Subcutaneous abdominal adipose tissue (tissue), 5 donors: ENCODE data around the gene GABARAP.
A peak's percentile ranks its signal among the peaks of the same experiment; 100 is the strongest.

Experiments used
- H3K27ac ChIP-seq: one replicate; pipeline ENCODE4 v1.7.0; 2013; ENCODE audit warnings: low read depth, mild to moderate bottlenecking, inconsistent platforms, low read length, moderate library complexity
- H3K27me3 ChIP-seq, 5 donors: one replicate each; pipeline ENCODE4 v1.7.0; 2013; ENCODE audit warnings: low read length in 5 of 5, inconsistent platforms in 1 of 5; ENCODE audit not compliant: control insufficient read depth in 5 of 5, insufficient read depth in 4 of 5
- H3K36me3 ChIP-seq, 5 donors: one replicate each; pipeline ENCODE4 v1.7.0; 2013; ENCODE audit warnings: low read length in 5 of 5; ENCODE audit not compliant: control insufficient read depth in 5 of 5, insufficient read depth in 5 of 5
- H3K4me1 ChIP-seq, 5 donors: one replicate each; pipeline ENCODE4 v1.7.0; 2013; ENCODE audit warnings: low read length in 5 of 5, mild to moderate bottlenecking in 3 of 5, moderate library complexity in 1 of 5; ENCODE audit not compliant: control insufficient read depth in 5 of 5, insufficient read depth in 5 of 5
- H3K4me3 ChIP-seq, 5 donors: one replicate each; pipeline ENCODE4 v1.7.0; 2013; ENCODE audit warnings: low read length in 5 of 5, low read depth in 1 of 5
- H3K9ac ChIP-seq, 5 donors: one replicate each; pipeline ENCODE4 v1.7.0; 2013; ENCODE audit warnings: low read length in 5 of 5, mild to moderate bottlenecking in 4 of 5, moderate library complexity in 3 of 5
- H3K9me3 ChIP-seq, 5 donors: one replicate each; pipeline ENCODE4 v1.7.0; 2013; ENCODE audit warnings: low read length in 5 of 5; ENCODE audit not compliant: control insufficient read depth in 5 of 5
- donor health status: healthy.
- donor health status: healthy.
- donor health status: healthy.
- donor health status: healthy.
- donor health status: healthy.

The GABARAP gene

DNA sequence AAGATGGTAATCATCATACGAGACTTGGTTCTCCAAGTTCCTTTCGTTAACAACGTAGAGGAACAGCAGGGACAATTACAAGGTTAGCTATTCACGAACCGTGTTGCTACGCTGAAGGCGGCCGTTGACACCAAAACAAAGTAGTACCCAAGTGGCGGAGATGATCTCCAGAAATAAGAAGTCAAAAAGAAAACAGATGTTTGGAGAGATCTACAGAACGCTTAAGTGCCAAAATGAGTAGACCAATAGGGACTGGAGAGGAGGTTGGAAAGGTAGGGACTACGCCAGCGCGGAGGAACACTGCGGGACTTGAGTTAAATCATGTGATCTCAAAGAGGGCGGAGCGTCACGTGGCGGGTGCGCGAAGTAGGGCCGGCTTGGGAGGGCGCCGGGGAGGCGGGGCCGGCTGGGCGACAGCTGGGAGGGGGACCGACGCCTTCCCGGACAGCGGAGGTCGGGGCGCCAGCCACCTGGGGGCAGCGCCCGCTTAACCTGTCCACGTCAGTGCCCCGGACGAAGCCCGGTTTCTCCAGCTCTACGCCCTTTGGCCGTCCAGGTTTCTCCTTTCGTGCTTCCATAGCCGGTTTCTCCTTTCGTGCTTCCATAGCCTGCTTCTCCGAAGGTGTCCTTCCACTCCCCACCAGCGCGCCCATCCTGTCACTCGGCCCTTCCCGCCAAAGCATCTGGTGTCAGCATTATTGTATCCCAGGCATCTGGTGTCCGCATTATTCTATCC lies 636 bp upstream of the GABARAP start:
- H3K27me3 ChIP-seq, result no peaks in the 10 kb centered on the region
- H3K36me3 ChIP-seq, result peaks cover 3 to 42% (median 34%) of the 10 kb centered on the region in 5 donors
- no peaks in the 10 kb centered on the region for H3K9me3 ChIP-seq

GRCh38 chr17:7241090-7241733 lies 1.0 kb downstream of the GABARAP start:
- H3K27me3 ChIP-seq, result no peaks in the 10 kb centered on the region
- peak overlapping the region; percentile 99 for H3K27ac ChIP-seq
- no peaks in the 10 kb centered on the region for H3K9me3 ChIP-seq
- H3K9ac ChIP-seq, result peak overlapping the region; percentile 94 to 98 (median 96)
- peak overlapping the region; percentile 94 to 98 (median 96) for H3K4me3 ChIP-seq
- H3K4me1 ChIP-seq, result peaks cover 14 to 49% (median 39%) of the 10 kb centered on the region in 5 donors
- peaks cover 0 to 39% (median 32%) of the 10 kb centered on the region in 5 donors for H3K36me3 ChIP-seq

More for the DNA sequence above, 636 bp upstream of the GABARAP start:
- Histone ChIP-seq H3K27ac (peak overlapping the region; percentile 99), H3K9ac (peak overlapping the region; percentile 91 to 97 (median 95)), H3K4me1 (peaks cover 11 to 38% (median 31%) of the 10 kb centered on the region in 5 donors), H3K4me3 (peak overlapping the region; percentile 61 to 98 (median 96))

- peaks cover 0 to 40% (median 34%) of the 10 kb centered on the region in 5 donors for H3K36me3 ChIP-seq
- peak overlapping the region; percentile 99 for H3K27ac ChIP-seq
- H3K4me3 ChIP-seq, result peak overlapping the region; percentile 94 to 98 (median 96)
- H3K9me3 ChIP-seq, result no peaks in the 10 kb centered on the region
- peak overlapping the region in 3 of 5 donors; percentile 50 to 96 (median 95) for H3K9ac ChIP-seq
- no peaks in the 10 kb centered on the region for H3K27me3 ChIP-seq
- peaks cover 14 to 51% (median 40%) of the 10 kb centered on the region in 5 donors for H3K4me1 ChIP-seq
Observed at GRCh38 chr17:7240375-7240774, 1.9 kb downstream of the GABARAP start.

DNA sequence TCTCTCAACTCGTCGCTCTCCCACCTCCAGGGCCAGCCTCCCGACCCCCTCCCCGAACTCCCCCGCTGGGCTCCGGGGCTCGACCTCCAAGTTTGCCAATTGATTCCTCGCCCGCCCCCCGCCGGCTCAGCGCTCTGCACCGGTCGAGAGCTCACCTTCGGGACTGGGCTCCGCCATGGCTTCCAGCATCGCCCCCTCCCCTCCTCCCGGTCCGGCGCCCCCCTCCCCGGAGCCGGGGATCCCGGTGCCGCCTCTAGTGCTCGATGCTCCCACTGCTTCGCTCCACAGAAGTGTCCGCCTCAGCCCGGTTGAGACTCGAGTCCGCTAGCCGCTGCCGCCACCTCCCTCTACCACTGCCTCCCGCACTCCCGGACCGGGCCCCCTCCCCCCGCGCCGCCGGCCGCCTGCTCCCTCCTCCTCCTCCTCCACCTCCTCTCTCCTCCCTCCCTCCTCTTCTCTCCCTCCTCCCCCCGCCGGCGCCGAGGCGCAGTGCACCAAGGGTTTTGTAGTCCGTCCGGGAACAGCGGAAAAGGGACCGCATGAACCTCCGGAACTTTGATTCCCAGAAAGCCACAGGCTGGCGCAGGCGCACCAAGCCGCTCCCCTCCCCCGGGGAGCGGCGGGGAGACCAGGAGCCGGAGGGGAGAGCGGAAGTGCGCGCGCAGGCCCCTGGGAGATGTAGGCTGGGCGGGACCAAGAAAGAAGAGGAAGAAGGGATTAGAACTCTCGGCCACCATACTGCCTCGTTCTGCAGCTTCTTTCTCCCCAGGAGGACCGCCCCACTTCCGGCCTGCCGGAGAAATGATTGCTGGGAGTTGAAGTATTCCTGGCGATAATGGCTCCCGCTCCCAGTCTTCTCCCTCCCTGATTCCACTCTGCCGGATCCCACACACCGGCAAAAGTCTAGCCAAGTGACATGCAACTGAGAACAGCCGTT lies 2.9 kb downstream of the GABARAP start, which contains the start of gene PHF23:
Gene PHF23 (minus strand): TSS at position 367 of the 937 bp plus-strand sequence. CDS start 178 bp downstream, at position 189.
- Histone ChIP-seq H3K36me3 (peaks cover 0 to 38% (median 31%) of the 10 kb centered on the region in 5 donors), H3K9ac (peak within 1 kb of the TSS; percentile 87 to 97 (median 92)), H3K27ac (peak within 1 kb of the TSS; percentile 99), H3K4me3 (peak within 1 kb of the TSS; percentile 88 to 96 (median 93)), H3K4me1 (peaks cover 14 to 61% (median 50%) of the 10 kb centered on the region in 5 donors), H3K27me3 (no peaks in the 10 kb centered on the region), H3K9me3 (no peaks in the 10 kb centered on the region)

GRCh38 chr17:7238420-7239090 lies 3.7 kb downstream of the GABARAP start:
- Histone ChIP-seq H3K27me3 (no peaks in the 10 kb centered on the region), H3K36me3 (peaks cover 0 to 30% (median 25%) of the 10 kb centered on the region in 5 donors), H3K4me1 (peaks cover 14 to 66% (median 54%) of the 10 kb centered on the region in 5 donors), H3K4me3 (peak overlapping the region; percentile 88 to 93 (median 89)), H3K9ac (peak overlapping the region; percentile 87 to 97 (median 92)), H3K27ac (peak overlapping the region; percentile 99), H3K9me3 (no peaks in the 10 kb centered on the region)

DNA sequence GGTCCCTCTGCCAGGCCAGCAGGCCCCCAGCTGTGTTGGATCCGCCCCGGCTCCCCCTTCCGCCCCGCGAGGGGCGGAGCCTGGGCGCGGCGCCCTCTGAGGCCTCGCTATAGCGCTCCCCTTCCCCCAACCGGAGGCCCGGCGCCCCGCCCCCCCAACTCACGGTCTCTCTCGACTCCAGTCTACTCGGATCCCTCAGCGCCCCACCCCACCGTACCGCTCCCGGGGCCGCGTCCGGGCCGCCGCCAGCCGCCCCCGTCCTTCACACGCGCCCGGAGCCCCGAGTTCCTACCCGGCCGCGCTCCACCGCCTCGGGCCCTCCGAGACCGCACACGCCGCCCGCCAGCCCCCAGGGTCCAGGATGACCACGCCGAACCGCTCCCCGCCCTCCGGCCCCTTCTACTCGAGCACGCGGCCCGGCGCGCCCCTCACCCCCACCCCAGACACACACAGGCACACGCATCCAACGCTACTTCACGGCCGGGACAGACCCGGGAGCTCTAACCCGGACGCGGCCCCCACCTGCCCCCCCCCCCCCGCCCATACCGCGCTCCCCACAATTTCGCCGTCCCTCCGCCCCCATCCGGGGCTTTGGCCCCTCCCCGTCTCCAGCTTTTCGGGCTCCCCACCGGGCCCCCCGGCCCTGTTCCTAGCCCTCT lies 4.4 kb downstream of the GABARAP start:
- H3K4me3 ChIP-seq, result peak overlapping the region; percentile 66 to 93 (median 88)
- H3K9ac ChIP-seq, result peak overlapping the region in 4 of 5 donors; percentile 26 to 77 (median 65)
- peaks cover 0 to 30% (median 25%) of the 10 kb centered on the region in 5 donors for H3K36me3 ChIP-seq
- H3K27me3 ChIP-seq, result no peaks in the 10 kb centered on the region
- H3K4me1 ChIP-seq, result peaks cover 16 to 67% (median 55%) of the 10 kb centered on the region in 5 donors
- no peaks in the 10 kb centered on the region for H3K9me3 ChIP-seq
- peak overlapping the region; percentile 92 for H3K27ac ChIP-seq

DNA sequence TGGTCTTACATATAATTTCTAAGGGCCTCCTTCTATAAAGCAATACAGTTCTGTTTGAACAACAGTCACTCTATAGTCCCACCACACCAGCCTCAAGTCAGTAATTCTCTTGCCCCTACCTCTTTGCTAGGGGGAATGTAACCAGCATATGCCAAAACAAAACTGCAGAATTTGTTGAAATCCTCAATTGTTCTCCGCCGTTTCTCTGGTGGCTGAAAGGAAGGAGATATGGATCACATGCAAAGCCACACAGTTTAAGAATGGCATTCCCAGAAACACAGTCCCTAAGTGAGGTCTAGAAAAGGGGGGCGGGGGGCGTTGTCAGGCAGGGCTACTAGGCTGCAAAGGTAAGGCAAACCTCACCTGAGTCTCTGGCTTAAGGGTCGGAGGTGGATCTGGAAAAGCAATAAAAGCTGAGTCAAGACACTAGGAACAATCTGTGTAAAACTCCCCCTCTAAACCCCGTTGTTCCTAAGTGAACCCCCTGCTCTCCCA lies 4.9 kb downstream of the GABARAP start:
- Histone ChIP-seq H3K4me1 (peaks cover 16 to 69% (median 60%) of the 10 kb centered on the region in 5 donors), H3K9me3 (no peaks in the 10 kb centered on the region), H3K27ac (peak overlapping the region; percentile 92), H3K9ac (peak overlapping the region; percentile 26 to 77 (median 60)), H3K4me3 (peak overlapping the region; percentile 59 to 93 (median 88)), H3K27me3 (no peaks in the 10 kb centered on the region), H3K36me3 (peaks cover 0 to 30% (median 25%) of the 10 kb centered on the region in 5 donors)

DNA sequence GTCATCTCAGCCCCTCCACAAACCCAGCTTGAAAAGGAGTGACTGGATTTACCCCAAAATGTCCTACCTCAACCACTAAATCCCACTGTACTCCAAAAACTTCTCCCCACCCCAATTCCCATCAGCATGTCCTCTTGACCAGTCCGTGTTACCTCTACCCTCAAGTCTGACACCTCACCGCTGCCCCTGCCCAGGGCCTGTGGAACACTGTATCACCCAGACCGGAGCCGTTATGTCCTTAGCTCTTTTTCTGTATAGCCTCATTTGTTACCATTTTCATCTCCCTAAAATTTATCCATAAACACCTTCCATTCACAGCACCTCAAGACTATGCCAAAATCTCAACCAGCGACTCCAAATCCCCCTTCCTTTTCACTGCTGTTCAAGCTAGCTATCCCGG lies 5.4 kb downstream of the GABARAP start:
- Histone ChIP-seq H3K4me1 (peaks cover 16 to 70% (median 62%) of the 10 kb centered on the region in 5 donors), H3K4me3 (no peak overlapping the region), H3K27ac (peak overlapping the region; percentile 92), H3K9me3 (no peaks in the 10 kb centered on the region), H3K9ac (peak overlapping the region in 2 of 5 donors; percentile 60 to 70), H3K27me3 (no peaks in the 10 kb centered on the region), H3K36me3 (peaks cover 0 to 30% (median 25%) of the 10 kb centered on the region in 5 donors)
